ENCODE measurements around the gene PTOV1.
"Not testable (repeated sequence)": the region's sequence is repeated elsewhere in the genome, so short reads cannot be mapped to it uniquely, and the experiment has no call there.

PTOV1 gene

GRCh38 chr19:49818649-49819370 lies 32.1 kb upstream of the PTOV1 start:
- no peak for DNase-seq

GRCh38 chr19:49819452-49820115 lies 31.4 kb upstream of the PTOV1 start:
- not testable (repeated sequence) for DNase-seq

- peak; percentile 76 for DNase-seq
Observed at GRCh38 chr19:49820125-49820524, 30.8 kb upstream of the PTOV1 start.

- peak; percentile 84 for DNase-seq
Observed at GRCh38 chr19:49823472-49823871, 27.5 kb upstream of the PTOV1 start.

- no peak for DNase-seq
Observed at GRCh38 chr19:49824662-49825061, 26.3 kb upstream of the PTOV1 start.

GRCh38 chr19:49827034-49827433 lies 23.9 kb upstream of the PTOV1 start:
- no peak for DNase-seq

- no peak for DNase-seq
Observed at GRCh38 chr19:49829200-49829599, 21.8 kb upstream of the PTOV1 start.

- no peak for DNase-seq
Observed at GRCh38 chr19:49829721-49830120, 21.2 kb upstream of the PTOV1 start.

GRCh38 chr19:49830766-49831165 lies 20.2 kb upstream of the PTOV1 start:
- DNase-seq, result no peak

- DNase-seq, result no peak
Observed at GRCh38 chr19:49831592-49831991, 19.4 kb upstream of the PTOV1 start.

GRCh38 chr19:49832556-49832955 lies 18.4 kb upstream of the PTOV1 start:
- DNase-seq, result no peak

GRCh38 chr19:49833599-49833998 lies 17.4 kb upstream of the PTOV1 start:
- DNase-seq, result no peak

GRCh38 chr19:49835562-49835961 lies 15.4 kb upstream of the PTOV1 start:
- no peak for DNase-seq

GRCh38 chr19:49836176-49837008 lies 14.6 kb upstream of the PTOV1 start:
- DNase-seq, result no peak

GRCh38 chr19:49837009-49837310 lies 14.0 kb upstream of the PTOV1 start:
- DNase-seq, result no peak

- DNase-seq, result no peak
Observed at GRCh38 chr19:49837425-49837824, 13.5 kb upstream of the PTOV1 start.

GRCh38 chr19:49838885-49839588 lies 11.9 kb upstream of the PTOV1 start:
- DNase-seq, result no peak

- DNase-seq, result no peak
Observed at GRCh38 chr19:49839713-49840112, 11.2 kb upstream of the PTOV1 start.

- DNase-seq, result no peak
Observed at GRCh38 chr19:49840321-49840720, 10.6 kb upstream of the PTOV1 start.

- DNase-seq, result no peak
Observed at GRCh38 chr19:49840736-49841249, 10.2 kb upstream of the PTOV1 start.

GRCh38 chr19:49843265-49843664 lies 7.7 kb upstream of the PTOV1 start:
- DNase-seq, result no peak

GRCh38 chr19:49844138-49845095 lies 6.5 kb upstream of the PTOV1 start:
- DNase-seq, result no peak
